Hematopoietic multipotent progenitor cell treated with erythropoietin and hydrocortisone succinate and interleukin-3 and kit ligand, for 8 days (in vitro differentiated cells): ENCODE results near the gene RPL32.

ENCODE experiments used
- DNase-seq: peaks from one replicate; pipeline ENCODE4 v3.0.0-alpha.2; 2015

RPL32 gene

GRCh38 chr3:12830785-12831156 is 10.6 kb downstream of the RPL32 start:
- peak; percentile 32 for DNase-seq

DNA sequence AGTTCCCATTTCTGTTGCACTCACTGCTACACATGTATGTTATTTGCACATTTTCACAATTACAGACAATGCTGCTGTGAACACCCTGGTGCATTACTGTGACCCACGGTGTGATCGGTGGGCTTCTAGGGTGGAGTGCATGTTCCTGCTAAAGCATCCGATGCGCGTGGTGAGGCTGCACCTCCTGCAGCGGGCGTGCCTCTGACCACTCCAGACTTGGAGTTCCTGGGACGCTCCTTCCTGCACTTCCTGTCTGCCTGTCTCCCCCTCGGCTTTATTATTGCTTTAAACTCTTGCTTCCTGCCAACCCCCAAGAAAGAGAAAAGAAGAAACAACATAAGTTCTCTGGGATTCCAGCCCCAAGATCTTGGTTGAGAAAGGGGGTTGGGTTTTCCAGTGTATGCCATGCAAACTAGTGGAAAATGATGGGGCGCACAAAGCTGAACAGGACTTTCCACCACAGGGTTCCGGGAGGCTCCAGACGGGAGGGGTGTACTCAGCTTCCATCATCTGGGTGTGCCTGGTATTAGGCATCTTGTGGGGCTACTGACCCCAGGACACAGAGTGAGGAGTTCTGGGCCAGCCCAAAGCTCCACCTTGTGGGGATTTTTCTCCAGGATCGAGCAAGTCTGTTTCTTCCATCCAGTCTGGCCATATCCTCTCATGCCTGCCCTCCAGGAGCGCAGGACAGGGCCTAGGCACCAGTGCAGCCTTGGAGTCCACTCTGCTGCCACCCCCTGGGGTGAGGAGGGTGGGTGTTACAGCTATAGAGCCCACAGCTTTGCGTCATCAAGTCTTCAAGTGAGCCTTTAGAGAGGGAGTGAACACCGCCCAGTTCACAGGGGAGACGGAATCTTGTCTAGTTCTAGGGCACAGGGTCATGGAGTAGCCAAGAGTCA is 11.2 kb downstream of the RPL32 start:
- DNase-seq, result no peak

- no peak for DNase-seq
Measured at GRCh38 chr3:12829404-12829803, 12.0 kb downstream of the RPL32 start.

DNA sequence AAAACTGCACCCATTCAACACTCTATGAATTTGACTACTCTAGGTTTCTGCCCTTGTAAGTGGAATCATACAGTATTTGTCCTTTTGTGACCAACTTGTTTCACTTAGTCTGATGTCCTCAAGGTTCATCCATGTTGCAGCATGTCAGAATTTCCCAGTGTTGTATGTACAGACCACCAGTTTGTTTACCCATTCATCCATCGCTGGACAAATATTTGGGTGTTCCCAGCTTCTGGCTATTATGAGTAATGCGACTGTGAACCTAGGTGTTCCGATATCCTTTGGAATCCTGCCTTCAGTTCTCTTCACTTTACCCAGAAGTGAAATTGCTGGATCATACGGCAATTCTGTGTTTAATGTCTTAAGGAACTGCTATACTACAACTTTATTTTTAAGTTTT is 12.6 kb downstream of the RPL32 start:
- no peak for DNase-seq

DNA sequence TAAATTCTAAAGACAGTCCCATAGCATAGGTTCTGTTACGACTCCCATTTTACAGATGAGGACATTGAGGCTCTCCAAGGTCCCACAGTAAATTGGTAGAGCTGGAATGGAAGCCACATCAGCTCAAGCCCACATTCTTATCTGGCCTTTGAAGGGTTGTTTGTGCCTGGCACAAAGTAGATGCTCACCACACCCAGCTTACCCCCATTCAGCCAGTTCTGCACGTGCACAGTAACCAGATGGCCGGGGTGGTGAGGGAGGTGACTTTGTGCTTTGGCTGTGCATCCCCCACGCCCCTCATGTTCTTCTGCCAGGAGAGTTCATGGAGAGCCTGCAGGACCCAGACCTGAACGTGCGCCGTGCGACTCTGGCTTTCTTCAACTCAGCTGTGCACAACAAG is 16.2 kb downstream of the RPL32 start:
- peak; percentile 95 for DNase-seq

DNA sequence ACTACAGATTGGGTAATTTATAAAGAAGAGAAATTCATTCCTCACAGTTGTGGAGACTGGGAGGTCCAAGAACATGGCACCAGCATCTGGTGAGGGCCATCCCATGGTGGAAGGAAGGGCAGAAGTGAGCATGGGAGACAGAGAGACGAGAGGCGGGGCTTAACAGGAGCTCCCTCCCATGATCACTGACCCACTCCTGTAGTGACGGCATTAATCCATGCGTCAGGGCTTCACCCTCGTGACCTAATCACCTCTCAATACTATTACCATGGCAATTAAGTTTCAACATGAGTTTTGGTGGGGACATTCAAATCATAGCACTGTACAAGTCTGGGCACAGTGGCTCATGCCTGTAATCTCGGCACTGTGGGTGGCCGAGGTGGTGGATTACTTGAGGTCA is 17.1 kb downstream of the RPL32 start:
- DNase-seq, result no peak

- DNase-seq, result peak; percentile 79
Measured at GRCh38 chr3:12822725-12823373, 18.5 kb downstream of the RPL32 start.

DNA sequence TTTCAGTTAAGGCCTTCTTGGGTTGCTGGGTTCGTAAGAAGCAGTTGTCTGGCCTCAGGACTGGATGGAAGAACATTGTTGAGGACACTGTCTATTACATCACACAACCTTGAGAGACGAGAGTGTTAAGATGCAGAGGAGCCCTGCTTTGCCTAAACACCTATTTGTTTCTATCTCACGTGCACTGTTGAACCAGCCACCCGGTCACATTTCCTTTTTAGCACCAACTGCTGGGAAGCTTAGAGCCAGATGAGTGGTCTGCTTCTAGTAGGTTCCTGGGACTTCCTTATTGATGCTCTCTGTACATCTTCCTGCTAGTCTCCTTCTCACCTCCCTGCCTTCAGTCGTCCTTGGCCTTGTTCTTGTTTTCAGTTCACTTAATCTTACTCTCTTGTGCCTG is 22.6 kb downstream of the RPL32 start:
- no peak for DNase-seq

GRCh38 chr3:12818273-12818672 is 23.1 kb downstream of the RPL32 start:
- DNase-seq, result no peak

GRCh38 chr3:12817343-12817710 is 24.0 kb downstream of the RPL32 start:
- no peak for DNase-seq

DNA sequence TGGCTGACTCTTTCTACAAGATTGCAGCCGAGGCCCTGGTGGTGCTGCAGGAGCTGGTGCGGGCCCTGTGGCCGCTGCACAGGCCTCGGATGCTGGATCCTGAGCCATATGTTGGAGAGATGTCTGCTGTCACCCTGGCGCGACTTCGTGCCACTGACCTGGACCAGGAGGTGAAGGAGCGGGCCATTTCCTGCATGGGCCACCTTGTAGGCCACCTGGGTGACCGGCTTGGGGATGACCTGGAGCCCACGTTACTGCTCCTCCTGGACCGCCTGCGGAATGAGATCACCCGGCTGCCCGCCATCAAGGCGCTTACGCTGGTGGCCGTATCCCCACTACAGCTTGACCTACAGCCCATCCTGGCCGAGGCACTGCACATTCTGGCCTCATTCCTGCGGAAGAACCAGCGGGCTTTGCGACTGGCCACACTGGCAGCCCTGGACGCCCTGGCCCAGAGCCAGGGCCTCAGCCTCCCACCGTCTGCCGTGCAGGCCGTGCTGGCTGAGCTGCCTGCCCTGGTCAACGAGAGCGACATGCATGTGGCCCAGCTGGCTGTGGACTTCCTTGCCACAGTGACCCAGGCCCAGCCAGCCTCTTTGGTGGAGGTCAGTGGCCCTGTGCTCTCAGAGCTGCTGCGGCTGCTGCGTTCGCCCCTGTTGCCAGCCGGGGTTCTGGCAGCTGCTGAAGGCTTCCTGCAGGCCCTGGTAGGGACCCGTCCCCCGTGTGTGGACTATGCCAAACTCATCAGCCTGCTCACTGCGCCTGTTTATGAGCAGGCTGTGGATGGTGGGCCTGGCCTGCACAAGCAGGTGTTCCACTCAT is 24.6 kb downstream of the RPL32 start:
- no peak for DNase-seq

- DNase-seq, result no peak
Measured at GRCh38 chr3:12815719-12816118, 25.6 kb downstream of the RPL32 start.

DNA sequence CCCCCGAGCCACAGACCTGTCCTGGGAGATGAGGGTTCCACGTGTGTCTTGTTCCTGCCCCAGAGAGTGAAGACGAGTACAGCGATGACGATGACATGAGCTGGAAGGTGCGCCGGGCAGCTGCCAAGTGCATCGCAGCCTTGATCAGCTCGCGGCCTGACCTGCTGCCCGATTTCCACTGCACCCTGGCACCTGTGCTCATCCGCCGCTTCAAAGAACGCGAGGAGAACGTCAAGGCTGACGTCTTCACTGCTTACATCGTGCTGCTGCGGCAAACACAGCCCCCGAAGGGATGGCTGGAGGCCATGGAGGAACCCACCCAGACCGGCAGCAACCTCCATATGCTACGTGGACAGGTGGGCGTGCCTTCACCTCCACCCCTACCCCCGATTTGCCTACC is 26.3 kb downstream of the RPL32 start:
- DNase-seq, result no peak

DNA sequence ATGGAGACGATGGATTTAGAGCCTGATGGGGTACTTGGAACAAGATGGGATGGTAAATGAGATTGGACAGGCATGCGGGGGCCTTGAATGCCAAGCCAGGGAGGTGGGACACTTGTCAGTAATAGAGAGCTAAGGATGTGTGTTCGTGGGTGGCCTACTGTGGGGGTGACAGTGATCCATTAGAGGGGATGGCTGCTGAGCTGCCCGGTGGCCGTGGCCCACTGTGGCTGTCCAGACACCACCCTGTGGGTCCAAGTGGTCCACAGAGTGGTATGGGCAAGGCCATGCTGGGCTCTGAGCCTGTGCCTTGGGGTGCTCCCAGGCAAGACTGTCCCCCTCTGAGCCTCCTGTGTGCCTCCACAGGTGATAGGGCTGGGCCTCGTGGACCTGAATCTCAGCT is 27.4 kb downstream of the RPL32 start:
- DNase-seq, result no peak

DNA sequence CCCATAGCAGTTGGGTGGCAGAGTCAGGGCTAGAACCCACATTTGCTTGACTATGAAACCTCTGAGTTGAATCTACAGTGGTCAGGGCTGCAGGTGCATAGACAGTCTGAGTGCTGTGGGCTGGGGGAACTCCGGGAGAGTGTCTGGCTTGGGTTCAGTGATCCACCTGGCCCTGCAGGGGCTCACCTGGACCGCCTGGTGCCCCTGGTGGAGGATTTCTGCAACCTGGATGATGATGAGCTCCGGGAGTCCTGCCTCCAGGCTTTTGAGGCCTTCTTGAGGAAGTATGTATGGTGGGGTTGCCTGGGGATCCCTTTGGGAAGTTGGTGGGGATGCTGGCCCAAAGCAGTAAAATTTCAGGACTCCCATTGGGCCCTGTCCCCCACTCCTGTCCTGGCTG is 28.6 kb downstream of the RPL32 start:
- no peak for DNase-seq

- DNase-seq, result peak; percentile 43
Measured at GRCh38 chr3:12810961-12811360, 30.4 kb downstream of the RPL32 start.

- DNase-seq, result peak; percentile 96
Measured at GRCh38 chr3:12810013-12810780, 31.2 kb downstream of the RPL32 start.

- DNase-seq, result no peak
Measured at GRCh38 chr3:12809435-12809834, 31.9 kb downstream of the RPL32 start.

- DNase-seq, result no peak
Measured at GRCh38 chr3:12809001-12809400, 32.4 kb downstream of the RPL32 start.

DNA sequence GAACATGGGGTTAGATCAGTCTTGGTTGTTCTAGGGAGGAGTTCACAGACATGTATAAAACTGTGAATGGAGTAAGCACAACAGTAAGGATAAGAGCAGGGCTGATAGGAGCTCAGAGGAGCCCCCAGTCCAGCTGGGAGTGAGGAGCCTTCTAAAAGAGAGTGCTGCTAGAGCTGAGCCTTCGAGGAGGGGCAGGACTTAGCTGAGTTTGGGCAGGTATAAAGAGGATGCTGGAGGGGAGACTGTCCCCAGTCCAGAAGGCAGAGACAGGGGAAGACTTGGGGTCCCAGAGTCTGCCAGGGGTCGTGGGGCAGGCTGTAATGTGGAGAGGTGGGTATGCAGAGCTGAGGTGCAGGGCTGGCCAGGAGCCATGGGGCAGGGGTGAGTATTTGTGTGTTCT is 32.8 kb downstream of the RPL32 start:
- no peak for DNase-seq

- no peak for DNase-seq
Measured at GRCh38 chr3:12807601-12808359, 33.6 kb downstream of the RPL32 start.

GRCh38 chr3:12807066-12807465 is 34.3 kb downstream of the RPL32 start:
- no peak for DNase-seq
